ENCODE data around the gene TBR1.

DNA sequence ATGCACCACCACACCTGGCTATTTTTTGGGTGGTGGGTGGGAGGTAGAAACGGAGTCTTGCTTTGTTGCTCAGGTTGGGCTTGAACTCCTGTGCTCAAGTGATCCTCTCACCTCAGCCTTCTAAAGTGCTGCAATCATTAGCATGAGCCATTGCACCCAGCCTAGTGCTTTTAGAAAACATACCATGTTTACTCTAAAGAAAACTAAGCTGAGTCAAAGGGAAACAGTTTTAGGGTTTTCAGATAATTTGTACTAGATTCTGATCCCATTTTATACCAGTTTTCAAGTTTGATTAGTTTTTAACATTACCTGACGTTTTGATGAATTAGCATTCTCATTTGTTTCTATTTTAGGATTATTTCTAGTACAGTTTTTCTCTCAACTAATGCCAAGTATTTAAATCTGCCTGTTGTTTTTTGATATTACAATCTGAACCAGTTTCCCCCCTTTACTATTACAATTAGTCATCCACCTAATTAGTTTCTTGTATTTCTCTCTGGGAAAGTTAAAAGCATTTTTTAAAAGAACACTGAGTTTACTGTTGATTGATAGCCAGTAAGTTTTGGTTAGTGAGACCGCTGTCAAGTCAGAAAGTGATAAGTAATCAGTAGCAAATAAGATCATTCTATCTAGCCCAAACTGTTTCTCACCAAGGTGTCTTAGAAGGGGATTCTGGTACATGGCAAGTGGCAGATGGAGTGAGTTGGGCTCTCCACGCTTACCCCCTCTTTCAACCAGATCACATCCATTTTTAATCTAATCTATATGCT lies 24.2 kb upstream of the TBR1 start:
- TF ChIP-seq, protein P1, sequence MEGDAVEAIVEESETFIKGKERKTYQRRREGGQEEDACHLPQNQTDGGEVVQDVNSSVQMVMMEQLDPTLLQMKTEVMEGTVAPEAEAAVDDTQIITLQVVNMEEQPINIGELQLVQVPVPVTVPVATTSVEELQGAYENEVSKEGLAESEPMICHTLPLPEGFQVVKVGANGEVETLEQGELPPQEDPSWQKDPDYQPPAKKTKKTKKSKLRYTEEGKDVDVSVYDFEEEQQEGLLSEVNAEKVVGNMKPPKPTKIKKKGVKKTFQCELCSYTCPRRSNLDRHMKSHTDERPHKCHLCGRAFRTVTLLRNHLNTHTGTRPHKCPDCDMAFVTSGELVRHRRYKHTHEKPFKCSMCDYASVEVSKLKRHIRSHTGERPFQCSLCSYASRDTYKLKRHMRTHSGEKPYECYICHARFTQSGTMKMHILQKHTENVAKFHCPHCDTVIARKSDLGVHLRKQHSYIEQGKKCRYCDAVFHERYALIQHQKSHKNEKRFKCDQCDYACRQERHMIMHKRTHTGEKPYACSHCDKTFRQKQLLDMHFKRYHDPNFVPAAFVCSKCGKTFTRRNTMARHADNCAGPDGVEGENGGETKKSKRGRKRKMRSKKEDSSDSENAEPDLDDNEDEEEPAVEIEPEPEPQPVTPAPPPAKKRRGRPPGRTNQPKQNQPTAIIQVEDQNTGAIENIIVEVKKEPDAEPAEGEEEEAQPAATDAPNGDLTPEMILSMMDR (IDR thresholded peaks at IDR 0.05) = no peak
- TF ChIP-seq POLR2A (IDR thresholded peaks at IDR 0.05) = no peak
